Smooth muscle cell (in vitro differentiated cells): ENCODE measurements around the gene FRMD4B. TPM values are rescaled to one million over a fixed set of nuclear protein-coding genes. Genes with fewer than 3 reads are reported as not detected.

Experiments
- DNase-seq: peaks from one replicate; lab custom pipeline; 2025; ENCODE audit not compliant: unreplicated experiment; lab: John Stamatoyannopoulos, UW
- H2AFZ ChIP-seq: fragments of 200-600 bp; sonication (generic); 2 replicates; pipeline ENCODE4 v1.6.0; 2016; ENCODE audit warnings: antibody characterized with exemption, low read depth, mild to moderate bottlenecking
- H3F3A ChIP-seq: fragments of 200-600 bp; sonication (generic); 2 replicates; pipeline ENCODE4 v1.6.0; 2017; ENCODE audit warnings: antibody characterized with exemption, low read depth
- H3K27ac ChIP-seq: fragments of 200-600 bp; sonication (generic); 2 replicates; pipeline ENCODE4 v1.5.1; 2016; ENCODE audit warnings: low read depth, mild to moderate bottlenecking
- H3K27me3 ChIP-seq: fragments of 200-600 bp; sonication (generic); 2 replicates; pipeline ENCODE4 v1.6.1; 2016; ENCODE audit warnings: low read depth, mild to moderate bottlenecking
- H3K36me3 ChIP-seq: fragments of 200-600 bp; sonication (generic); 2 replicates; pipeline ENCODE4 v1.5.1; 2016; ENCODE audit warnings: low read depth
- H3K4me1 ChIP-seq: fragments of 200-600 bp; sonication (generic); 2 replicates; pipeline ENCODE4 v1.5.1; 2016; ENCODE audit warnings: low read depth
- H3K4me2 ChIP-seq: fragments of 200-600 bp; sonication (generic); 2 replicates; pipeline ENCODE4 v1.6.0; 2016; ENCODE audit warnings: mild to moderate bottlenecking
- H3K4me3 ChIP-seq: fragments of 200-600 bp; sonication (generic); 2 replicates; pipeline ENCODE4 v1.5.1; 2016; ENCODE audit warnings: mild to moderate bottlenecking
- H3K79me2 ChIP-seq: fragments of 200-600 bp; sonication (generic); 2 replicates; pipeline ENCODE4 v1.6.0; 2016; ENCODE audit warnings: low read depth, mild to moderate bottlenecking
- H3K9ac ChIP-seq: fragments of 200-600 bp; sonication (generic); 2 replicates; pipeline ENCODE4 v1.6.0; 2016; ENCODE audit warnings: low read depth
- H3K9me3 ChIP-seq: fragments of 200-600 bp; sonication (generic); replicated peaks from 2 replicates; pipeline ENCODE4 v1.5.1; 2016; ENCODE audit warnings: low read depth
- H4K20me1 ChIP-seq: fragments of 200-600 bp; sonication (generic); 2 replicates; pipeline ENCODE4 v1.6.0; 2016; ENCODE audit warnings: low read depth
- CTCF ChIP-seq: fragments of 200-600 bp; sonication (generic); IDR thresholded peaks from 2 replicates; pipeline ENCODE4 v1.5.1; 2017; ENCODE audit warnings: borderline replicate concordance, mild to moderate bottlenecking, antibody characterized with exemption; ENCODE audit not compliant: insufficient read depth, poor library complexity, severe bottlenecking
- WGBS: methylation state at CpG from one replicate; pipeline ENCODE4 v1.1.7; 2016; ENCODE audit warnings: low lambda C conversion rate; 5-methylcytosine and 5-hydroxymethylcytosine counted together
- polyA plus RNA-seq: library from polyadenylated mRNA; unstranded; fragments of >200 nt; fragmentation: Nextera tagmentation; extraction: Ambion mirVana; gene quantifications from 2 replicates; pipeline ENCODE4 v1.2.1, GENCODE V29; 2016
- total RNA-seq: library from RNA; depleted of rRNA; stranded (reverse); fragments of >200 nt; gene quantifications from 2 replicates; pipeline ENCODE4 v1.2.3, GENCODE V29; 2014

Gene FRMD4B
- total and polyA plus RNA-seq, 2 experiments from 2014 or later = 3.7 to 24.3 TPM

GRCh38 chr3:69260216-69260787 lies 125.6 kb downstream of the FRMD4B start:
- Histone ChIP-seq H3K27ac (no peak overlapping the region), H4K20me1 (no peaks in the 10 kb centered on the region), H3K36me3 (no peaks in the 10 kb centered on the region), H3K4me3 (no peak overlapping the region), H2AFZ (no peak overlapping the region), H3K27me3 (no peaks in the 10 kb centered on the region), H3F3A (no peaks in the 10 kb centered on the region), H3K9ac (no peak overlapping the region), H3K4me1 (no peaks in the 10 kb centered on the region), H3K9me3 (no peaks in the 10 kb centered on the region), H3K79me2 (no peaks in the 10 kb centered on the region), H3K4me2 (no peak overlapping the region)
- no peak for DNase-seq
- TF ChIP-seq CTCF = no peak
- WGBS = 94% methylated on average over 35 of the region's 35 CpGs

DNA sequence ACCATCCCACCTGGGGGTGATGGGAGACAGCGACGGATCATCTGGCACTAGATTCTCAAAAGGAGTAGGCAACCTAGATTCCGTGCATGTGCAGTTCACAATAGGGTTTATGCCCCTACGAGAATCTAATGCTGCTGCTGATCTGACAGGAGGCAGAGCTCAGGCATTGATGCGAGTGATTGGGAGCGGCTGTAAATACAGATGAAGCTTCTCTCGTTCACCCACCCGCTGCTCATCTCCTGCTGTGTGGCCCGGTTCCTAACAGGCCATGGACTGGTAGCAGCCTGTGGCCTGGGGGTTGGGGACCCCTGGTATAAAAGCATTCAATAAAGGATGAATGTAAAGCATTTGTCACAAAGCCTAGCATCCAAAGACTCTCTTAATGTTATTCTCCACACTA lies 126.8 kb downstream of the FRMD4B start:
- no peak overlapping the region for H3K9ac ChIP-seq
- 96% methylated on average over 9 of the region's 9 CpGs for WGBS
- no peak overlapping the region for H3K27ac ChIP-seq
- H3K79me2 ChIP-seq = no peaks in the 10 kb centered on the region
- H3K9me3 ChIP-seq = no peaks in the 10 kb centered on the region
- H2AFZ ChIP-seq = no peak overlapping the region
- H3K27me3 ChIP-seq = no peaks in the 10 kb centered on the region
- no peaks in the 10 kb centered on the region for H4K20me1 ChIP-seq
- TF ChIP-seq CTCF = no peak
- H3K4me1 ChIP-seq = no peaks in the 10 kb centered on the region
- no peaks in the 10 kb centered on the region for H3K36me3 ChIP-seq
- no peak for DNase-seq
- H3K4me2 ChIP-seq = no peak overlapping the region
- no peaks in the 10 kb centered on the region for H3F3A ChIP-seq
- no peak overlapping the region for H3K4me3 ChIP-seq

DNA sequence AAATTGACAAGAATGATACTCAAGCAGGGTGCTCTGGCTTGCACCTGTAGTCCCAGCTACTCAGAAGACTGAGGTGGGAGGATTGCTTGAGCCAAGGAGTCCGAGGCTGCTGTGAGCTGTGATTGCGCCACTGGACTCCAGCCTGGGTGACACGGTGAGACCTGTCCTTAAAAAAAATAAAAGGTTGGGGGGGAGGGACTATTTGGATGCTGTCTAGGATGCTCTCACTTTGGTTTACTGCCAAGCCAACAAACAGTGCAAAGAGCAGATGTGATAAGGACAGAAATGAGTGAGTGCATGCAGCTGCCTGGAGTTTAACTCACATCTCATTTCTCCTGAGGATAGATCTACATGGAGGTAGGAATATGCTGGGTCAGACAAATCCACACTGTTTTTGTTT lies 130.0 kb downstream of the FRMD4B start:
- peaks cover 2% of the 10 kb centered on the region for H3F3A ChIP-seq
- no peak for TF ChIP-seq CTCF
- no peaks in the 10 kb centered on the region for H3K36me3 ChIP-seq
- no peaks in the 10 kb centered on the region for H3K27me3 ChIP-seq
- H3K27ac ChIP-seq = no peak overlapping the region
- WGBS = 77% methylated on average over 3 of the region's 3 CpGs
- H2AFZ ChIP-seq = no peak overlapping the region
- DNase-seq = no peak
- no peaks in the 10 kb centered on the region for H3K9me3 ChIP-seq
- no peak overlapping the region for H3K4me3 ChIP-seq
- no peaks in the 10 kb centered on the region for H4K20me1 ChIP-seq
- H3K4me2 ChIP-seq = no peak overlapping the region
- no peak overlapping the region for H3K9ac ChIP-seq
- H3K4me1 ChIP-seq = peaks cover 13% of the 10 kb centered on the region
- no peaks in the 10 kb centered on the region for H3K79me2 ChIP-seq

GRCh38 chr3:69254351-69254750 lies 131.5 kb downstream of the FRMD4B start:
- Histone ChIP-seq H3K27ac (no peak overlapping the region), H3K4me1 (peaks cover 26% of the 10 kb centered on the region), H3K79me2 (no peaks in the 10 kb centered on the region), H3F3A (peaks cover 16% of the 10 kb centered on the region), H4K20me1 (no peaks in the 10 kb centered on the region), H3K9me3 (no peaks in the 10 kb centered on the region), H3K36me3 (no peaks in the 10 kb centered on the region), H3K27me3 (no peaks in the 10 kb centered on the region), H2AFZ (no peak overlapping the region), H3K4me2 (no peak overlapping the region), H3K9ac (no peak overlapping the region), H3K4me3 (no peak overlapping the region)
- TF ChIP-seq CTCF = no peak
- 99% methylated on average over 4 of the region's 4 CpGs for WGBS
- no peak for DNase-seq
